SK-N-SH treated with all-trans-retinoic acid at 6 μM for 48 hours (cell line): ENCODE measurements around the gene ANK3.

Experiments
- ARNTL ChIP-seq: fragments of 450-650 bp; formaldehyde crosslinking; IDR thresholded peaks from 2 replicates; pipeline ENCODE4 v1.5.0; 2020; ENCODE audit warnings: low read depth, mild to moderate bottlenecking, moderate library complexity, borderline replicate concordance
- CSRNP3 ChIP-seq: fragments of 250-450 bp; sonication (Bioruptor Pico); IDR thresholded peaks from 2 replicates; pipeline ENCODE4 v1.5.1; 2021; ENCODE audit warnings: mild to moderate bottlenecking, moderate library complexity
- ESRRG ChIP-seq: fragments of 250-450 bp; sonication (Bioruptor Pico); IDR thresholded peaks from 2 replicates; pipeline ENCODE4 v1.6.1; 2021; ENCODE audit warnings: mild to moderate bottlenecking
- OSR1 ChIP-seq: fragments of 250-450 bp; sonication (Bioruptor Pico); IDR thresholded peaks from 2 replicates; pipeline ENCODE4 v1.8.0; 2022; ENCODE audit warnings: moderate library complexity, mild to moderate bottlenecking, inconsistent platforms
- RARB ChIP-seq: fragments of 250-450 bp; sonication (Bioruptor Pico); IDR thresholded peaks from 2 replicates; pipeline ENCODE4 v1.8.0; 2021; ENCODE audit warnings: mild to moderate bottlenecking, moderate library complexity
- SNAI2 ChIP-seq: fragments of 250-450 bp; sonication (Bioruptor Pico); IDR thresholded peaks from 2 replicates; pipeline ENCODE4 v1.5.0; 2020; ENCODE audit warnings: mild to moderate bottlenecking, moderate library complexity
- ZC3H10 ChIP-seq: fragments of 250-450 bp; sonication (Bioruptor Pico); IDR thresholded peaks from 2 replicates; pipeline ENCODE4 v1.5.1; 2021; ENCODE audit warnings: mild to moderate bottlenecking, moderate library complexity
- ZFP3 ChIP-seq: fragments of 250-450 bp; sonication (Bioruptor Pico); IDR thresholded peaks from 2 replicates; pipeline ENCODE4 v1.5.0; 2020; ENCODE audit warnings: mild to moderate bottlenecking, moderate library complexity
- TF ChIP-seq, protein P1 (sequence below): fragments of 250-450 bp; sonication (Bioruptor Pico); IDR thresholded peaks from 2 replicates; pipeline ENCODE4 v1.8.0; 2020; ENCODE audit warnings: mild to moderate bottlenecking, moderate library complexity, borderline replicate concordance
- TF ChIP-seq, protein P2 (sequence below): fragments of 250-450 bp; sonication (Bioruptor Pico); IDR thresholded peaks from 2 replicates; pipeline ENCODE4 v1.8.0; 2021; ENCODE audit warnings: low read depth, mild to moderate bottlenecking, moderate library complexity, borderline replicate concordance

DNA sequence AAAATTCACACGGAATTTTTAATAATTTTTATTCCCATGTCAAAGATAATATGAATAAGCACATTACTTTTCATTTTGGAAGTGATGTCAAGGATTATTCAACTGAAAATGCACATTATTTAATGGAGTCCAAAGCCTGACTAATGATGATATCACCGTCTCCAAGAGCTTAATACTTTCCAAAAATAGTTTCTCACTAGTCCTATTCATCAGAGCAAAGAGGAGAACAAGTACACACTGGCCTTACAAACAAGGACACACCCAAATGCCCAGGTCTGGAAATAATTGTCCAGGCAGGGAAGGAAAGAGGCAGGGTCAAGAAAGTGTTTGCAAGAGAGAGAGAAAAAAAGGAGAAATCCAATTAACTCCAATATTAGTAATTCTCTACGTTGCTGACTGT is 266.5 kb downstream of the ANK3 start:
- TF ChIP-seq, protein P1, sequence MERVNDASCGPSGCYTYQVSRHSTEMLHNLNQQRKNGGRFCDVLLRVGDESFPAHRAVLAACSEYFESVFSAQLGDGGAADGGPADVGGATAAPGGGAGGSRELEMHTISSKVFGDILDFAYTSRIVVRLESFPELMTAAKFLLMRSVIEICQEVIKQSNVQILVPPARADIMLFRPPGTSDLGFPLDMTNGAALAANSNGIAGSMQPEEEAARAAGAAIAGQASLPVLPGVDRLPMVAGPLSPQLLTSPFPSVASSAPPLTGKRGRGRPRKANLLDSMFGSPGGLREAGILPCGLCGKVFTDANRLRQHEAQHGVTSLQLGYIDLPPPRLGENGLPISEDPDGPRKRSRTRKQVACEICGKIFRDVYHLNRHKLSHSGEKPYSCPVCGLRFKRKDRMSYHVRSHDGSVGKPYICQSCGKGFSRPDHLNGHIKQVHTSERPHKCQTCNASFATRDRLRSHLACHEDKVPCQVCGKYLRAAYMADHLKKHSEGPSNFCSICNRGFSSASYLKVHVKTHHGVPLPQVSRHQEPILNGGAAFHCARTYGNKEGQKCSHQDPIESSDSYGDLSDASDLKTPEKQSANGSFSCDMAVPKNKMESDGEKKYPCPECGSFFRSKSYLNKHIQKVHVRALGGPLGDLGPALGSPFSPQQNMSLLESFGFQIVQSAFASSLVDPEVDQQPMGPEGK (CRISPR knock-in tag), result no peak
- TF ChIP-seq ZFP3 (CRISPR knock-in tag), result no peak
- TF ChIP-seq SNAI2 (CRISPR knock-in tag), result no peak
- TF ChIP-seq CSRNP3 (CRISPR knock-in tag), result no peak
- TF ChIP-seq ARNTL, result no peak
- TF ChIP-seq OSR1 (CRISPR knock-in tag), result no peak
- no peak for TF ChIP-seq RARB (CRISPR knock-in tag)
- TF ChIP-seq, protein P2, sequence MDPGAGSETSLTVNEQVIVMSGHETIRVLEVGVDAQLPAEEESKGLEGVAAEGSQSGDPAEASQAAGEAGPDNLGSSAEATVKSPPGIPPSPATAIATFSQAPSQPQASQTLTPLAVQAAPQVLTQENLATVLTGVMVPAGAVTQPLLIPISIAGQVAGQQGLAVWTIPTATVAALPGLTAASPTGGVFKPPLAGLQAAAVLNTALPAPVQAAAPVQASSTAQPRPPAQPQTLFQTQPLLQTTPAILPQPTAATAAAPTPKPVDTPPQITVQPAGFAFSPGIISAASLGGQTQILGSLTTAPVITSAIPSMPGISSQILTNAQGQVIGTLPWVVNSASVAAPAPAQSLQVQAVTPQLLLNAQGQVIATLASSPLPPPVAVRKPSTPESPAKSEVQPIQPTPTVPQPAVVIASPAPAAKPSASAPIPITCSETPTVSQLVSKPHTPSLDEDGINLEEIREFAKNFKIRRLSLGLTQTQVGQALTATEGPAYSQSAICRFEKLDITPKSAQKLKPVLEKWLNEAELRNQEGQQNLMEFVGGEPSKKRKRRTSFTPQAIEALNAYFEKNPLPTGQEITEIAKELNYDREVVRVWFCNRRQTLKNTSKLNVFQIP (CRISPR knock-in tag), result no peak
- no peak for TF ChIP-seq ZC3H10 (CRISPR knock-in tag)
- TF ChIP-seq ESRRG (CRISPR knock-in tag), result no peak
